Measurements from ENCODE around the gene TIAM2. TPM values are rescaled to one million over a fixed set of nuclear protein-coding genes. Genes with fewer than 3 reads are reported as not detected.
A peak's percentile ranks its signal among the peaks of the same experiment; 100 is the strongest.
"Not testable (repeated sequence)": the region's sequence is repeated elsewhere in the genome, so short reads cannot be mapped to it uniquely, and the experiment has no call there.

TIAM2 gene
- polyA plus RNA-seq, 3 donors, result 16.8 to 19.2 (median 19.0) TPM

DNA sequence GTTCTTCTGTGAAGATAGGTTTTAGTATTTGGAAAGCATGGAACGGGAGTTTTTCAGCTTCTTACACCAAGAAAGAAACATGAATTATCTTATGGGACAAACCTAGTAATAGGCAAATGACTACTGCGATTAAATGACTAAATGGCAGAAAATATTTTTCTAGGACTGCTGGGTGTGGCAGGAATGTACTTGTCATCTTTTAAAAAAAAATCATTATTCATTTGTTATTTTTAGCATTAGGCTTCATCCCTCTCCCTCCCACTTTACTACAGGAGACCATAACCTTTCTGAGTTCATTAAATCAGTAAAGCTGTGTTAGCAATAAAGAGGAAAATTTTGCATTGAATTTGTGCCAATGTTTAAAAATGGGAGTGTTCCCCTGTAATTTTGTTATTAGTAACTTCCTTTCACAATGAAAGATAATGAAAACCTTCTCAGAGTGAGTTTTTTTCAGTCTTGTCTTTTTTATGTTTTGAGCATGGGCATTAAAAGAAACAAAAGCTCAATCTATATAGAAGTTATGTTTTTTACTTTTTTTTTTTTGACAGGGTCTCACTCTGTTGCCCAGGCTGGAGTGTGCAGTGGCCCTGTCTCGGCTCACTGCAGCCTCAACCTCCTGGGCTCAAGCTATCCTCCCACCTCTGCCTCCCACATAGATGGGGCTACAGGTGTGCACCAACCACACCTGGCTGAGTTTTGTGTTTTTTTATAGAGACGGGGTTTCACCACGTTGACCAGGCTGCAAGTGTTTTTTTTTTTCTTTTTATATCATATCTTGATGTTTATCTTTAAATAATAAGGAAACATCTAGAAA lies 163.1 kb downstream of the TIAM2 start:
- DNase-seq, result no peak

DNA sequence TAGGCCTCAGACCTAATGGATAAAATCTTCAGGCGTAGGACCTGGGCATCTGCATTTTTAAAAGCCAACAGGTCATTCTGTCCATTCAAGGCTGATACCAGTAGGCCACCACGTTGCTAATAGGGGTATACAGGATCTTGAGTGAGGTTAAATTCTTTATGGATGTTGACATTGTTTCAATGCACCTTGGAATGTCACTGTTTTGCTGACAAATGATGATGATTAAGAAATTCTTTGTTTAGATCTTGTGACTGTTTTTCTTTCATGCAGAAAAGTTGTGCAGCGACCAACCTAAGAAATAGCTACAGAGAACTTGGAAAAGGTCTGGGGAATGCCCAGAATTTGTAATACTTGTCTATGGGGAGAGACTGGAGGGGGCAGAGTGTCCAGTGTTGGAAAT lies 167.6 kb downstream of the TIAM2 start:
- no peak for DNase-seq

DNA sequence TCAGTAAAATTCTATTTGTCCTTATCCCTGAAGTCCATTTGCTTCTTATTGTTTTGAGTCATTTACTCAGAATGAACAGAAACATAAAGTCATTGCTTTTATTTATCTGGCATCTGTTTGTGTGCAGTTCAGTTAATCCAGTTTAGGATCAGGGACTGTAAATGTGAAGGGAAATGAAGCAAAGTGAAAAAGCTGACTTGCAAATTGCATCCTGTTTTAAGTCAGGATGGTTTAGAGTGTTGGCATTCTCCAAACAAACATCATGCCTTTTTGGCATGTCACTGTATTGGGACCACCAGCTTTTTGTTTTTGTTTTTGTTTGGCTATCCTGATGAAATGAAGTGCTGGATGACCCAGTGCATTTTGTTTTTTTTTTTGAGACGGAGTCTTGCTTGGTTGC lies 168.5 kb downstream of the TIAM2 start:
- DNase-seq, result no peak

DNA sequence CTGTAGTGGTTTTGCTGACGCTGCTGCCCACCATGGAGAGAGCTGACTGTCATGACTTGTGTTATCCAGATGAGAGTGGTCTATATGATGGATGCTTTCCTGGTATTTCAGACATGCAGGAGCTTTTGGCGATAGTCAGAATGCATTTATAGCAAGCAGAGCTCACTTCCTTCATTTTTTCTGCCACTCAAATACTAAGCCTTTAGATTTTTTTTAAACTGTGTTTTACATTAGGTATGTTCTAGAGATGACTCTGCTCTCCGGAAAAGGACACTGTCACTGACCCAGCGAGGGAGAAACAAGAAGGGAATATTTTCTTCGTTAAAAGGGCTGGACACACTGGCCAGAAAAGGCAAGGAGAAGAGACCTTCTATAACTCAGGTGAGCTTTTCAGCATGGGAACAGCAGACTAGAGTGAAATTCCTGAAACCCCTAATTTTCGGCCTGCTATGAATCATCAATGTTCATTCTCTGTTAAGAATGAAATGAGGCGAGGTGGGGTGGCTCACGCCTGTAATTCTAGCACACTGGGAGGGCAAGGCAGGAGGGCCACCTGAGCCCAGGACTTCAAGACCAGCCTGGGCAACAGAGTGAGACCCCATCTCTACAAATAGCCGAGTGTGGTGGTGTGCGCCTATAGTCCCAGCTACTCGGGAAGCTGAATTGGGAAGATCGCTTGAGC lies 170.1 kb downstream of the TIAM2 start:
- no peak for DNase-seq

DNA sequence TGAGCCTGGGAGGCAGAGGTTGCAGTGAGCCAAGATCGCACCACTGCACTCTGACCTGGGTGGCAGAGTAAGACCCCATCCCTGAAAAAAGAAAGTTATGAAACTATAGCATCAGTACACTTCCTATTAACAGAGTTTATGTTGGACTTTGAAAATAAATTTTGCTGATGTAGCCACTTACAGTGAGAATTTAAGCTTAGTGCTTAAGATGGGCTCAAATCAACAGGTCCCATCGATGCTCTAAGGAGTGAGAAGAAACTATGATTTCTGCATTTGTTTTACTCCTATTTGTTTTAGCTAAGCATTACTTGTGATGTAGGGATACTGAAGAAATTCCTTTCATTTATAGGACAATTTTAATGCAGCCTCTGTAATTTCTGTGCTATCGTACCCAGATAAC lies 175.4 kb downstream of the TIAM2 start:
- no peak for DNase-seq

DNA sequence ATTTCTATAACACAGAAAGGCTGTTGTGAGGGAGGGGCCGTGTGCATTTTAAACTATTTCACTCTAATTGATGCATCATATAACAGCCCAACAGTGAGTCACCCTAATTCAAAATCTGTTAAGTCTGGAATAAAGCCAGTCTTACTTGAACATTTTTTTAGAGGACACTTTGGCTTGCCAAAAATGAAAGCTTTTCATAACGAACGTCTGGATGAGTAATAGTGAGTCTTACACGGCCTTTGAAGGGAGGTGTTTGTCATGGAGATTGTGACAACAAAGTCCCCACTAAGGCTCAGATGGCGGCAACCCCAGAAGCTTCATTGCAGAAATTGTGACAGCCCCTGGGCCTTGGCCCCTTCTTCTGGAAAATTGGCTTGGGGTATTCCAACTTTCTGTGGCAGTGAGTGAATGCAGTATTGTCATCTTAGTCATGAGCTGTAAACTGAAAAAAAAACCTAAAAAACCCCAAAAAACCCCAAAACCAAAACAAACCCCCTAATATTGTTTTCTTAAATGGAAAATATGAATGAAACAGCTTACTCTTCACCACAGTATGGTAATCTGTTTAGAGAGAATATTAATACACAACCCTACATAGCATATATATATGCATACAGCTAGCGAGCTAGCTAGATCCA lies 176.1 kb downstream of the TIAM2 start:
- no peak for DNase-seq

DNA sequence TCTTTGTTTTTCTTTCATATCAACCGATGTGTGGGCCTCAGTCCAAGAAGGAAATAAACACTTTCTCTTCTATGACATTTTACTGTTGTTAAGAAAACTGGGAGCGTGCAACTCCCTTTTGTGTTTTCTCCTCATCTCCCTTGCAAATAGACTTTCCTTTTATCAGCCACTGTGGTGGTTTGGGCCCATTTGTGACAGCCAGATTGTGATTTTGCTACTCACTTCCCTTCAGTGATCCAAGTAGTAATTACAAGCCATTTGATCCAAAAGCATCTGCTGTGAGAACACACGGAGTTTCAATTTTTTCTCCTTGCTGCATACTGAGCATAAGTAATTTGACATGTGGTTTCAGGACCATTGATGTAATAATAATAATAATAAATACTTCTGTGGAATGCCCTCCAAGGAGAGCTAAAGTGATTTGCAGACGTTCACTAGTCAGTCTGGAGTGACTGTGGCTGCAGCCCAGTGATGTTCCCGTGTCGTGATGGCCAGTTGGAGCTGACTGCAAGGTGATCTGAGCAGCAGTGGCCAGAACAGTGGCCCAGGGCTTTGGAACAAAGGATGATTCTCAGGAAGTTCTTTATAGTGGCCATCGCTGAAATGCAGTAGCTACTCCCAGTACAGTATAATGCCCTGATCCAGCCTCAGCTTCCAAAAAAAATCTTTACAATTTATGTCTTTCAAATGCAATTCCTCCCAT lies 176.8 kb downstream of the TIAM2 start:
- DNase-seq, result no peak

DNA sequence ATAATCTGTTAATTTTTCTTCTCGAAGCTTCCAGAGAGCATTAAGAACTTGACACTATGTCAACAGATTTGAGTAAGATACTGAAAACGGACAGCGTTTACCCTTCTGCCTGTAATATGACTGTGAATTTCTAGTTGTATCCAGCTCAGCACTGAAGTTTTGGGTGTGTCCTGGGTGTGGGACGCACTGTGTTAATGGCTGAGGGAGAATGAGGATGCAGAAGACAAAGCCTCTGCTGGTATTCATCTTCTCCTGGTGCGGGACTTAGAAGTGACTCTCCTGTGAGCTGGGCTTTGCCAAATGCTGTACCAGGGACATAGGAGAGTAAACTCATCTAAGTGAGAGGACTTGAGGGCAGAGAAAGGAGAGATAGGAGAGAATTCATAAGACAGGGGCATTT lies 178.4 kb downstream of the TIAM2 start:
- DNase-seq, result no peak

DNA sequence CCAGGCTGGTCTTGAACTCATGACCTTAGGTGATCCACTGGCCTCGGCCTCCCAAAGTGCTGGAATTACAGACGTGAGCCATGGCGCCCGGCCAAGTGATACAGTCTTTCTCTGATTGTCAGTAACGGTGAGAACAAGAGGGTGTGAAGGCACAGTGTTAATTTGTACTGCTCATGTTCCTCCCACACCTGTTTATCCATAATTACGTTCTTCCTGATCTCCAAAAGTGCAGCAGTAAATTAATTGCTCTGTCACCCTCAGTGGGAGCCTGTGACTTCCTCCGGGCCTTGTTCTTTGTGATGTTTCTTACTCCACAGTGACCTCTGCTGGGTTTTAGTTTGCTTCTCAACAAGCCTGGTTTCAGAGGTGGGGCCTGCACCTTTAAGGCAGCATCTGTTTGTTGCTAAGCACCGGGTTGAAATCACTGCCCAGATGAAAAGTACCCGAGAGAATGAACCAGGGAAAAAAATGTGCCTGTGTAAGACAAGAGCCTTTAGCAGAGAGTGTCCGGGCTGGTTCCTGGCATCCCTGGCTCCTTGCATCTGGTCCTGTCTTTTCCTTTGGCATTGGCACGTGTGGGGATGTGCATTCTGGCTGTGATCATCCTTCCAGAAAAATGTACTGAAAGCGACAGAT lies 179.6 kb downstream of the TIAM2 start:
- peak; percentile 88 for DNase-seq

DNA sequence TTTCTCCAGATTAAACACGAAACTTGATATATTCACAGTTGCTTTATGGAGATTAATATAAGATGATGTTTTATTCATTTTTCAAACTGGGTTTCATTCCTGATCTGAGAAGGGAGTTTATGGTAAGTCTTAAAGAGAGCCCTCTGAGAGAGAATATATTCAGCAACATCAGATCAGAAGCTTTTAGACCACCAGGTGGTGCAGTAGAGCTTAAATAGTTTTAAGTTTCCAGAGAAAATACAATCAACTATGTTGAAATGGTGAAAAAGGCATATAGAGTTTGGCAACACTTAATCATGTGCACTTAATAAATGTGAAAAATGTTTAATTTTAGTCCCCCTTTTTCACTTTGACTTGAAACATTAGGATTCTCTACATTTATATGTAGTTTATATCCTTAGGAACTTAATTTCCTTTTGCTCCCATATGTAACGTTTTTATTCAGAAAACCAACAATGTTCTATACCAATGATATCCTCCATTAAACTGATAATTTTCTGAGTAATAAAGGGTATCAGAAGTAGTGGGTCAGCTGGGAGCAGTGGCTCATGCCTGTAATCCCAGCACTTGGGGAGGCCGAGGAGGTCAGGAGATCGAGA lies 182.3 kb downstream of the TIAM2 start:
- peak; percentile 65 for DNase-seq

DNA sequence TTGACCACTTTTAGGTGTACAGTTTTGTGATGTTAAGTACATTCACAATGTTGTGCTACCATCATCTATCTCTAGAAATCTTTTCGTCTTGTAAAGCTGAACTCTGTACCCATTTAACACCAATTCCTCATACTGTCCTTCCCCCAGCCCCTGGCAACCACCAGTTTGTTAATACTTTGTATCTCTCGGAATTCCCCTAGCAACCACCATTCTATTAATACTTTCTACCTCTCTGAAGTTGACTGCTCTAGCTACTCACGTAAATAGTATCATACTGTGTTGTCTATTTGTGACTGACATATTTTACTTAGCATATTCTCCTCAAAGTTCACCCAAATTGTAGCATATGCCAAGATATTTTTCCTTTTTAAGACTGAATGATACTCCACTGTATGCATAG lies 186.4 kb downstream of the TIAM2 start:
- DNase-seq, result no peak

DNA sequence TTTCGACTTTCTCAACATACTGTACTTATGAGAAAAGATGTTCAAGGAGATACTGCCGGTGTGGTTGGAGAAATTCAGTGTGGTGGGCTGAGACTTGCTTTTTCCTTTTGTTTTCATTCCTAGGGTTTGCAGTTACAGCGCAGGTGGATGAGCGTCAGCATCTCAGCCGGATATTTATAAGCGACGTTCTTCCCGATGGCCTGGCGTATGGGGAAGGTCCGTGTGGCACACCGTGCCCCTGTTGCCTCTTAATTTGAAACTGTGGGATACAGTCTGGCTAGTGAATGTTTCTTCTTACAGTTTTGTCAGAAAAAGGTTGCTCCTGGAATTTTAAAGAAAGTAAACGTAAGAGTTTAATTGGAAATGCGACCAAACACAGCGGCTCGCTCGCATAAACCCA lies 187.0 kb downstream of the TIAM2 start:
- no peak for DNase-seq

DNA sequence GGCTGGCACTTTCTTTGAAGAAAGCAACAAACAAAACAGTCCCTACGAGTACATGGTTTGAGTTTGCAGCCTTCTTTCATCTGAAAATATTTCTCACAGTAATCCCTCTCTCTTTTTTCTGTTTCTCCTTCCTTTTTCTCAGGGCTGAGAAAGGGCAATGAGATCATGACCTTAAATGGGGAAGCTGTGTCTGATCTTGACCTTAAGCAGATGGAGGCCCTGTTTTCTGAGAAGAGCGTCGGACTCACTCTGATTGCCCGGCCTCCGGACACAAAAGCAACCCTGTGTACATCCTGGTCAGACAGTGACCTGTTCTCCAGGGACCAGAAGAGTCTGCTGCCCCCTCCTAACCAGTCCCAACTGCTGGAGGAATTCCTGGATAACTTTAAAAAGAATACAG lies 188.0 kb downstream of the TIAM2 start:
- DNase-seq, result no peak

DNA sequence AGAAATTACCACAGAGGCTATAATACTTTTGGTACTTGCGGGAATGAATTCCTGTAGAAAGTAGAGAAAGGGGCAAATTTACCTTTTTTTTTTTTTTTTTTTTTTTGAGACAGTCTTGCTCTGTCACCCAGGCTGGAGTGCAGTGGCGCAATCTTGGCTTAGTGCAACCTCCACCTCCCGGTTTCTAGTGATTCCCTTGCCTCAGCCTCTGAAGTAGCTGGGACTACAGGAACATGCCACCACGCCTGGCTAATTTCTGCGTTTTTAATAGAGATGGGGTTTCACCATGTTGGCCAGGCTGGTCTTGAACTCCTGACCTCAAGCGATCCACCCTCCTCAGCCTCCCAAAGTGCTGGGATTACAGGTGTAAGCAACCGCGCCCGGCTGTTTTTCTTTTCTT lies 189.9 kb downstream of the TIAM2 start:
- not testable (repeated sequence) for DNase-seq

DNA sequence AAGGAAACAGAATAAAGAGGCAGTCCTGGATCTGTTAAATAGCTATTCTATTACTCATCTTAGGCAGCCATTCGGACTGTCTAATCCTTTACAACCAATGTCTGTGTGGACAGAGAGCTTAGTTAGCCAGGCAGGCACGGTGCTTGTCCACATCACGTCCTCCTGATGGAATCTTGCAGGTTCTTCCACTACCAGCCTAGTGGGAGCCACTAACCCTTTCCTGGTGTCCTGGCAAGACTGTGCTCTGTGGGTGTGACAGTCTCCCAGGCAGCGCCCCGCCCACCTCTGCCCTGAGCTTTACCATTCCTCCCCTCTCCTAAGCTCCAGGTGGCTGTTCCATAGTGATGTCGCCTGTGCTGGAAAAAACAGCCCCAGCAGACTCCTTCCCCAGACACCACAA lies 190.4 kb downstream of the TIAM2 start:
- DNase-seq, result peak; percentile 56

DNA sequence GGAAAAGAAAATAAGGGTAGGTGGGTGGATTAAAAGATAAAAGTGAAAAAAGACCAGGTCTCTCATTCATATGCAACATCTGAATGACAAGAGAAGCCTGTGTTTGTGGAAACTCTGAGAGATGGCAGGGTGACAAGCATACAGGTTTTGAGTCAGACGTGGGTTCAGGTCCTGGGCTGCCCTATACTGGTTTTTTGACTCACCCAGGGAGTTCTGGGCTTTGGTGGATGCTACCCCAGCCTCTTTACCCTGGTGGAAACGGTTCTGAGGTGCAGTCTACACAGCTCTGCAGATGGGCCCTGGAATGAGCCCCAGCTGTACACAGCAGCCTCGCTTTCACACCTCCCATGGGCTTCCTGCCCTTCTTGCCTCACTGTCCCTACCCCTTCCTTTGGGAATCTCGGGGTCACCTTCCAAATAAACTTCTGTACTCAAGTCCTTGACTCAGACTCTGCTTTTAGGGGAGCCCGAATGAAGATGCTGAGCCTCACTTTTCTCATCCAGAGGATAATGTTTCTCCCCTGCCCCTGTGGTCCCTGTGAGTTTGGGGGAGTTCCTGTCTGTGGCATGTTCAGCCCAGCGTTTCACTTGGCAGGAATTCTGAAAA lies 191.0 kb downstream of the TIAM2 start:
- no peak for DNase-seq

DNA sequence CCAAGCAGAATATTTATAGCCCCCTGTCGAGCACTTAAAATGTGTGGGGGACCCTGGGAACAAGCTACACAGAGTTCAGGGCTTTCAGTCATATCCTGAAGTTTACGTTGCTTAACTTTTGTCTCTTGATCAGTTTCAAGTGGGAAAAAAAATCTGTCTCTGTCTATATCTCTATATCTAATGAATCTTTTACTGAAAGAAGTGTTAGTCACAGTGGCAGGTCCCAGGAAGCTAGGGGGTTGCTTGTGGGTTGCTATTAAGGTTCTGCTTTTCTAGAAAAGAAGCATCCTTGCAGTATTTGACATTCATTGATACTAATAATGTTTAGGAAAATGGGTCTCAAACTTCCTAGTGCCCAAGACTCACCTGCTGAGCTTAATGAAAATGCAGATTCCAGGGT lies 192.0 kb downstream of the TIAM2 start:
- DNase-seq, result no peak

DNA sequence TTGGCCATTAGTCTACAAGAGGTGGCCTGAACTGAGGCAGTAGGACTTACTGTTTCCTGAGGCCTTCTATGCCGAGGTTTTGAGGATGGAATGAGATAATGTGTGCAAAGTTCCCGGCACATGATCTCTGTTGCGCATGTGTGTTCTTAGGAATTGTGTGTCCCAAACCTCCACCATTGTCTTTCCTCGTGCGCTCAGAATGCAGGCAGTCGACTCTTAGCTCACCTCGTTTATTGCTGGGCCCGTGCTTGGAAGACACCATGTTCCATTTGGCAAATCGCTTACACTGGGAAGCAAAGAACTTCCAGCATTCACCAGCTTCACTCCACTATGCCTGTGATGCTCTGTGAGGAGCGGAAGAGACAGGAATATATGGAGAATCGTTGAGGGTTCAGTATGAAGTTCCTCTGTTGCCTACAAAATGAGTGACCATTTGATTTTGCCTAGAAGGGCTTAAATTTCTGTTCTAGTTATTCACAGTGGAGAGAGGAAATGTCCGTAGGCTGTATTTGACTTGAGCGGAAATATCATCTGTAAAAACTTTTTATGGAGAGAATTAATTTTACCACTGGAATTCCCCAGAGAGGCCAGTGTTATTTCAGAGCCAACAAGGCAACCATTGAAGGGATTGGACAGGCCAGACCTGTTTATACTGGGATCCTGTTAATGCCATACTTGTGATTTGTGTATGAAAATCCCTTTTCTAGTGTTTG lies 193.0 kb downstream of the TIAM2 start:
- DNase-seq, result no peak

DNA sequence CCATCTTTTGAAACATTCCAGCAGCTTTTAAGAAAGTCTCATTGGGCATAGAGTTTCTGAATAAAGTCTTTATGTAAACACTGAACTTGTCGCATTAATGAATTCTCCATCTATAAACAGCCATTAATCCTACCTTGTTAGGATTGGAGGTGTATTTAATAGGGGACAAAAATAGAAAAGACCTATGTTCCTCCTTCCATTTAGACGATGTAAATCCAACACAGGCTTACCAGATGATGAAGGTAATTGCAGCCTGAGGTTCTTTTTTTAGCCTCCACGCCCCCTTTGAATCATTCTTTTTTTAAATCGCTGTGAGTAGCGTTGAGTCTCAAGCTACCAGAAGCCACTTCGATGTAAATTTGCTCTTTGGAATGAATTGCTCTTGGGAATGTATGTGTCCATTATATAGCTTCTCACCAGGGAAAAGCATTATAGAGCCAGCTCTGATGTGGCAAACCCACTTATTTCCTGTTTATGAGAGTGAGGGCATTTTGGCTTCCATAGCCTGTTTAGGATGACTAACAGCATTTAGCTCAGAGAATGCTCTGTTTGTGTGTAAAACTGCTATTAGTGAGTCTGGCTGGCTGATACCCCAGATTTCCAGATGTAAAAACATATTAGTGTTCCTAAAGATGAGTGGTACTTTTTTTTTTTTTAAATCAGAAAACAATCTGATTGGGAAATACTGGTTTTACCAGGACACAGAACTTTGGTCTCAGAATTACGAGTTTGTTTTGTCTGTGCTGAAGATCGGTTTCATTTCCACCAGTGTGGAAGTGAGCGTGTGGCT lies 193.8 kb downstream of the TIAM2 start:
- no peak for DNase-seq

DNA sequence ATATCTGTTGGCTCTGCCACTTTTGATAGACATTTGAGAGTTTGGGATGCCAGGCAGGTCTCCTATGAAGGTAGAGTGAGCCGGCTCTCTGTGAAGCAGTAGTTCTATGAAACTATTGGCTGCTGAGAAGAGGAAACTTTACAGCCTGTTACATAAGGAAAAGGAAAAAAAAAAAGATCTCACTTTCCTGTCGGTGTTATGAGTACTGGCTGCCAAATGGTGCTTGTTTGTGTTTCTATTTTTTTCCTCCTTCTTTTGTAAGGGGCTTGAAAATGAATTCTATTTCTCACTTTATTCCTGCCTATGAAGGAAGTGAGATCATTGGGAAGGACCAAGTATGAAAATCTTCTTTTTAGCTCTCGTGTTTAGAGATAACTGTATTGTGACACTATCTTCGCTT lies 195.6 kb downstream of the TIAM2 start:
- DNase-seq, result no peak

Data from renal pelvis (tissue), 4 donors.